T-helper 22 cell (primary cell): Measurements from ENCODE around the gene TRIM28.
"Not testable (repeated sequence)": the region's sequence is repeated elsewhere in the genome, so short reads cannot be mapped to it uniquely, and the experiment has no call there.

Source experiments
- DNase-seq: peaks from one replicate; pipeline ENCODE4 v3.0.0-alpha.2; 2020; ENCODE audit warnings: low read depth

The TRIM28 gene

DNA sequence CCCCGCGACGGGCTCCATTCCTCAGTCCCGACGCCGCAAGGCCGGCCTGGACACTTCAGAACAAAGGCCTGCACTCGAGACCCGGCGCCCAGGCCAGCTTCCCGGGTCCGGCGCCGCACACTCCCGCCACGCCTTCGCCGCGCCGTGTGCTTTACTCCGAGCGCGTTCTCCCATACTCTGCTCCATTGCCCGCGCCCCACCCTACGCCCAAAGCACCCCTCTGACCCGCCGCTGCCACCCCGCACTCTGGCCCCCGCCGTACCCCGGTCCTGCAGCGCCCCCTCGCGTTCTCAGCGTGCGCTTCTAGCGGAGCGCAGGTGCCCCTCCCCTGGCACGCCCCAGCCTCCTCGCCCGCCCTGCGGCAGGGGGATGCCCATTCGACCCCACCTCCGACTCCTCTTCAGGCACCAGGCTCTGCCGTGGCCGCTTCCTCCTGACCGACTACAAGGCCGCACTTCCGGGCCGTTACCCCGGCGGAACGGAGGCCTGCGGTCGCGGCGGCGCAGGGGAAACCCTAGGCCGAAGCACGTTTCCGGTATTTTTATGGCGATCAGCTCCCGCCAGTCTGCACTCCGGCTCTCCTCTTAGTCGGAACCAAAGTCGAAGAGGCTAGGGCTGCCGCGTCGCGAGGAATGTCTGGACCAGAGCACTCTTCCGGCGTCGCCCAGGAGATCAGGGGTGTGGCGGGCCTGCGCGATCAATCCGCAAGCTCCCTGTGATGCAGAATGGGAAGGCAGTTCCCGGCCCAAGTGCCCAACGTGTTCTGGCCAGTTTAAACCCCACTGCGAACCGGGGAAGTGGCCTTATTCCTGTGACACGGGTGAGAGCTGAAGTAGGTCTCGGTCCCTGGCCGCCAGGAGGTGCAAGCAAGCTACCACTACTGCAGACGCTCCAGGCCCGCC lies 24.3 kb upstream of the TRIM28 start, which contains the start of gene ZBTB45:
TSS of gene ZBTB45 (minus strand) at position 456 of the 902 bp plus-strand sequence. CDS start 2,137 bp downstream, outside the sequence.
- DNase-seq: peak; percentile 76

DNA sequence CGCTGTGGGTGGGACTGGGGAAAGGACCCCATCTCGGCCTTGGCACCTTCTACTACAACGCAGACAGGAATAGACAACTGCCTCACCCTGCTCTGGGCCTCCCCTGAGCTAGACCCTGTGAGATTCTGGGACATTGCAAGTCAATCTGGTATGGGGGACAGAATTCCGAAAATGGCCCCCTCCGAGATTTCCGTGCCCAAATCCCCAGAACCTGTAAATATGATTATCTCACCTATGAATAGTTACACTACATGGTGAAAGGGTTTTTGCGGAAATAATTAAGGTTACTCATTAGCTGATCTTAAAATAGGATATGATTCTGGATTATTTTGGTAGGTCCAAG lies 23.6 kb upstream of the TRIM28 start:
- DNase-seq: no peak

DNA sequence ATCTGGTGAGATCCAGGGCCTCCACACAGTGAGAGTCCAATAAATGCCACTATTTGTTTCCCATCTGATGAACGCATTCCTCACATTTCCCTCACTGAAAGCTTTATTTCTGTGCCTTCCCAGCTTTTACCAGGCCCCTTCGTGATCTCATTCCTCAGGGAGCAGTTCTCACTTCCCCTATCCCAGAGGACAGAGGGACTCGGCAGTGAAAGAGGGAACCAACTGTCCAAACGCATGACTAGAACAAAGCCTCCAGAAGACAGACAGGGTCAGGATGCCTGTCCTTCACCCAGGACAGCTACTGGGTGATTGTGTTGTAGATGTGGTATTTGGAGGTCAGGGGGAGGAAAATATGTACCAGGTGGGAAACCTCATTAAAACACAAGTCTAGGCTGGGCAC lies 22.2 kb upstream of the TRIM28 start:
- DNase-seq: no peak

DNA sequence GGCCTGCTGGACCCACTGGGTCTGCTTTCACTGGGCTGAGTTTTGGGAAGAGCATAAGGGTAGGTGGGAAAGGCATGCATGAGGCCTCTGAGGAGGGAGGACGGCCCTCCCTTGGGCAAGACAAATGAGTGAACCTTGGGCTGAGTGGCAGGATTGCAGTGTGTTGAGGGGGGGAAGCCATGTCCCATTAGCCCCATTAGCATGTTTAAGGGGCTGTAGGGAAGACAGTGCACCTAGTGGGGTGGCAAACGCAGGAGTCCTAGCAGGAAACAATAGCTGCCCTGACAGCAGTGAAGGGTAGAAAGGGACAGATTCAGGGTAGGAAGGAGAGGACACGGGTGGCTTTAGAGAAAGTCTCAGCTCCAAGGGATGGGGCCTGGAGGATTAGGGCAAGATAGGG lies 21.2 kb upstream of the TRIM28 start:
- DNase-seq: no peak

DNA sequence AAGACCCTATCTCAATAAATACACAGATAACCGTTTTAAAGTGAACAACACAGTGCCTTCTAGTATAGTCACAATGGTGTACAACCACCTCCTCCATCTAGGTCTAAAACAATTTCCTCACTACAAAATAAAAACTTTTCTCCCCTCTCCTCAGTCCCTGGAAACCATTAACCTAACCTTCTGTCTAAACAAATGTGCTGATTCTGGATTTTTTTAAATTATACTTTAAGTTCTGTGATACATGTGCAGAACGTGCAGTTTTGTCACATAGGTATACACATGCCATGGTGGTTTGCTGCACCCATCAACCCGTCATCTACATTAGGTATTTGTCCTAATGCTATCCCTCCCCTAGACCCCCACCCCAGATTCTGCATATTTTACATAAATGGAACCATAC lies 14.5 kb upstream of the TRIM28 start:
- no peak for DNase-seq

DNA sequence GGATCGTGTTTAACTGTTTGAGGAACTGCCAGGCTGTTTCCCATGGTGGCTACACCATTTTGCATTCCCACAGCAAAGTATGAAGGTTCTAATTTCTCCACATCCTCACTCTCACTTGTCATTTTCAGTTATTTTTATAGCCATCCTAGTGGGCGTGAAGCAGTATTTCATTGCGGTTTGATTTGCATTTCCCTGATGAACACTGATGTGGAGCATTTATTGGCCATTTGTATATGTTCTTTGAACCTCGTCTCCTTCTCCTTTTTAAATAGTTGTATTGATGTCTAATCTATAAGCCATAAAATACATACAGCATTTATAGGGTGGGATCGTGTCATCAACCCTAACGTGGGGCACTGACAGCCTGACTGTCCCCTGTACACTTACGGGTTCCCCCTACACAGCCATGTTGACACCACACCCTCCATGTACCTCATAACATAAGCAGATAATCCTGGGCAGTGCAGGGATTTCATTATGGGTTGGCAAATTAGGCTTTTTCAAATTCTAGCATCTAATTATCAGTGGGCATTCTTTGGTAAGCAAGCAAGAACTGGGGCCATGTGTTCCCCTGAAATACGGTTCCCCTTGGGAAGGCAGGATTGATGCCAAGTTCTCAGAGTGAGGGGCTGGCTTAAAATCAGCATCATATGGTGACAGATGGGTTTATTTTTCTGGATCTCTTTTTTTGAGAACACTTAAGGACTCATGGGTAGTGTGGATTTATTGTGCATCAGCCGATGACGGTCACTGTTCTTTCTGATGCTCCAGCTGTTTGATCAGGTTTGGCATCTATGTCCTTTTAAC lies 12.6 kb upstream of the TRIM28 start:
- DNase-seq: no peak

DNA sequence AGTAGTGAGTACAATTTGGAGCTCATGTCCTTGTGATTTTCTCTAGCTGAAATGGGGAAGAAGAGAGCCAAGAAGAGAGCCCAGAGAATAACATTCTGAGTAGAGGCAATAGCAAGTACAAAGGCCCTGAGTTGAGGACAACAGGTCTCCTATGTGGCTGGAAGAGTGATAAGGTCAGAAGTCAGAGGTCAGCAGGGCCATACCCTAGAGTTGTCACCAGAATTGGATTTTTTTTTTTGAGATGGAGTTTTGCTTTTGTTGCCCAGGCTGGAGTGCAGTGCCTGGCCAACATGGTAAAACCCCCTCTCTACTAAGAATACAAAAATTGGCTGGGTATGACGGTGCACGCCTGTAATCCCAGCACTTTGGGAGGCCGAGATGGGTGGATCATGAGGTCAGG lies 8.0 kb upstream of the TRIM28 start:
- no peak for DNase-seq

DNA sequence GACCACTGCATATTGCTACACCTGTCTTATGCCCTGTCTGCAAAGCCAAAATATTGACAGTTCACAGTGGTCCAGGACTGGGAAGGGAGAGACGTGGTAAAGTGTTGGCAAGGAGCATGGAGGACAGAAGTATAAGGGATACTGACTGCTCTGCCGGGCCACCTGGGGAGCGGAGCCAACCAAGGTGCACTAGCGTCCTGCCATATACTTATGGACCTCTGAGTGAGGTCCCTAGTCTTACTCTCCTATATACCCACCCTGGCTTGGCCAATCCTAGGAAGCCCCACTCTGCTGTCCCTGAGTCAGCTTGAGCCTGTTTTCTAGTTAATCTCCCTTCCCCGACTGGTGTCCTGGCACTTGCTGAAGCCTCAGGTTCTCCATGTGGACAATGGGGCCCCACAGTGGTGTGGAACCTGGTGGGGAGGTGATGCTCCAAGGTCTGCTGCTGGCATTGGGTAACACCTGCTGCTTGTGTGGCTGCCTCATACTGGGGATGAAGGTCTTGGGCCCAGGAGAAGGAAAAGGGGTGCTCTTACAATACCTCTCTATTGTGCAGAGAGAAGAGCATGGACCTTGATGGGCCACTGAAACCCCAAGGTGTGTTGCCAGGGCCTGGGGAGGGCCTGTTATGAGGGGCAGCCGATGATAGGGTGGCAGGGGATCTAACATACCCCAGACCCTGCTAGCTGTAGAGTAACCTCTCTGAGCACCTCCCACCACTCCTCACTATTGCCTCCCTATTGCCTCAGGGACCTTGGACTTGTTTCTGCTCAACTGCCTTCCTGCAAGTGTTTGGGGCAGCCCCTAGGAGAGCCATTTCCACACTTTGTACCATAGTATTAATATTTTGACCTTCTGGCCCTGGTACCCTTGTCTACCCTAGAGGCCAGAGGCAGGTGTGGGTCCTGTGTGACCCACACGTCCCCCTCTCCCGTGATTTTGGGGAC lies 6.7 kb upstream of the TRIM28 start:
- no peak for DNase-seq

DNA sequence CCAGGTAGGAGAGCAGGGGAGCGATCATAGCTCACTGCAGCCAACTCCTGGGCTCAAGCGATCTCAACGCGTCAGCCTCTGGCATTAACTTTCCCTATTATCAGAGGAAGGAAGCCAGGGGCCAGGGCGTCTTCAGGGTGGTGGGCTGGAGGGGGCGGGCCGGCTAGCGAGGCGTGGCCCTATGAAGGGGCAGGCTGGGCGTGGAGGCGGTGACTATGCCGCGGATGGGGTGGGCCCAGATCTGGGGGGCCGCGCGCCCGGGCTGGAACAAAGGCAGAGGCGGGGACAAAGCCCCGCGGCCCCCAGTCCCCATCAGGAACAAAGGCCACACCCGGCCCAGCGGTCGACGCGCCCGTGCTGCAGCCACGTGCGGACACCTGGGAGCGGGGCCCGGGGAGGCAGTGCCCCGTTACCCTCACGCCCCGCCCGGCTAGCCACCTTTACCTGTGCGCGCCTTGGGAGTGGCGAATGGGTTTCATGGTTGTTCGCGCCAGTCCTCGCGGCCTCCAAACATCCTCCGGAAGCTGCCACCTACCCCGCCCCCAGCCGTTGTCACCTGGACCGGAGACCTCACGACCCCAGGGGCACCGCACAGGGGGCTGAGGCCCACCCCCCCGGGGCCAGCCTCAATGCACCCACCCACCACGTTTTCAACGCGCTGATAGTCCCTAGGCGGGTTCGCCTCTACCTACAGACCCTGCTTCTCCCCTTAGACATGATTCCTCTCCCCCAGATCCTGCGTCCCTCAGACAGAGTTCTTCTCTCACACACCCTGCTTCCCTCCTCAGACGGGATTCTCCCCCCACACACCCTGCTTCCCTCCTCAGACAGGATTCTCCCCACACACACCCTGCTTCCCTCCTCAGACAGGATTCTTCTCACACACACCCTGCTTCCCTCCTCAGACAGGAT lies 5.4 kb upstream of the TRIM28 start:
- no peak for DNase-seq

DNA sequence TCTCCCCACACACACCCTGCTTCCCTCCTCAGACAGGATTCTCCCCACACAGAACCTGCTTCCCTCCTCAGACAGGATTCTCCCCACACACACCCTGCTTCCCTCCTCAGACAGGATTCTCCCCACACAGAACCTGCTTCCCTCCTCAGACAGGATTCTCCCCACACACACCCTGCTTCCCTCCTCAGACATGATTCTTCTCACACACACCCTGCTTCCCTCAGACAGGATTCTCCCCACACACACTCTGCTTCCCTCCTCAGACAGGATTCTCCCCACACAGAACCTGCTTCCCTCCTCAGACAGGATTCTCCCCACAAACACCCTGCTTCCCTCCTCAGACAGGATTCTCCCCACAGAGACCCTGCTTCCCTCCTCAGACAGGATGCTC lies 4.7 kb upstream of the TRIM28 start:
- not testable (repeated sequence) for DNase-seq

DNA sequence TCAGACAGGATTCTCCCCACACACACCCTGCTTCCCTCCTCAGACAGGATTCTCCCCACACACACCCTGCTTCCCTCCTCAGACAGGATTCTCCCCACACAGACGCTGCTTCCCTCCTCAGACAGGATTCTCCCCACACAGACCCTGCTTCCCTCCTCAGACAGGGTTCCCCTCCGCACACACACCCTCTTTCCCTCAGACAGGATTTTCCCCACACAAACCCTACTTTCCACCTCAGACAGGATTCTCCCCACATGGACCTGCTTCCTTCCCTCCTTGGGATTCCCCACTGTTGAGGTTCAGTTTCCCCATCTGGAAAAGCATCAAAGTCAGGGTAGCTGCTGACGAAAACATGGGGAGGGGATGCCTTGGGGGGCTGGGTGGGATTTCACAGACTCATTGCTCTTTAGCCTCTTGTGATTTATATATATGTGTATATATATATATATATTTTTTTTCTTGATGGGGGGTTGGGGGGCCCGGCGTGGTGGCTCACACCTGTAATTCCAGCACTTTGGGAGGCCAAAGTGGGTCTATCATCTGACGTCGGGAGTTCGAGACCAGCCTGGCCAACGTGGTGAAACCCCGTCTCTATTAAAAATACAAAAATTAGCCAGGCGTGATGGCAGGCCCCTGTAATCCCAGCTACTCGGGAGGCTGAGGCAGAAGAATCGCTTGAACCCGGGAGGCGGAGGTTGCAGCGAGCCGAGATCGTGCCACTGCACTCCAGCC lies 1.1 kb upstream of the TRIM28 start:
- DNase-seq: not testable (repeated sequence)

DNA sequence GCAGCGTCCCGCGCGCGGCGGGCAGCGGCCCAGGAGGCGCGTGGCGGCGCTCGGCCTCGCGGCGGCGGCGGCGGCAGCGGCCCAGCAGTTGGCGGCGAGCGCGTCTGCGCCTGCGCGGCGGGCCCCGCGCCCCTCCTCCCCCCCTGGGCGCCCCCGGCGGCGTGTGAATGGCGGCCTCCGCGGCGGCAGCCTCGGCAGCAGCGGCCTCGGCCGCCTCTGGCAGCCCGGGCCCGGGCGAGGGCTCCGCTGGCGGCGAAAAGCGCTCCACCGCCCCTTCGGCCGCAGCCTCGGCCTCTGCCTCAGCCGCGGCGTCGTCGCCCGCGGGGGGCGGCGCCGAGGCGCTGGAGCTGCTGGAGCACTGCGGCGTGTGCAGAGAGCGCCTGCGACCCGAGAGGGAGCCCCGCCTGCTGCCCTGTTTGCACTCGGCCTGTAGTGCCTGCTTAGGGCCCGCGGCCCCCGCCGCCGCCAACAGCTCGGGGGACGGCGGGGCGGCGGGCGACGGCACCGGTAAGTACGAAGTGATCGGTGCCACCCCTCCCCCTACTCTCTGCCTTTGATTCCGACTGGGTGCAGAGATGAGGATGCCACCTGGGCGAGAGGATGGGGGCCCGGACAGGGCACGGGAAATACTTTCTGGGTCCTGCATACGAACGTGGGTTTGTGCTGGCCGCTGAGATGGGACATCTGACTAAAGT lies 874 bp downstream of the TRIM28 start:
- peak; percentile 62 for DNase-seq

DNA sequence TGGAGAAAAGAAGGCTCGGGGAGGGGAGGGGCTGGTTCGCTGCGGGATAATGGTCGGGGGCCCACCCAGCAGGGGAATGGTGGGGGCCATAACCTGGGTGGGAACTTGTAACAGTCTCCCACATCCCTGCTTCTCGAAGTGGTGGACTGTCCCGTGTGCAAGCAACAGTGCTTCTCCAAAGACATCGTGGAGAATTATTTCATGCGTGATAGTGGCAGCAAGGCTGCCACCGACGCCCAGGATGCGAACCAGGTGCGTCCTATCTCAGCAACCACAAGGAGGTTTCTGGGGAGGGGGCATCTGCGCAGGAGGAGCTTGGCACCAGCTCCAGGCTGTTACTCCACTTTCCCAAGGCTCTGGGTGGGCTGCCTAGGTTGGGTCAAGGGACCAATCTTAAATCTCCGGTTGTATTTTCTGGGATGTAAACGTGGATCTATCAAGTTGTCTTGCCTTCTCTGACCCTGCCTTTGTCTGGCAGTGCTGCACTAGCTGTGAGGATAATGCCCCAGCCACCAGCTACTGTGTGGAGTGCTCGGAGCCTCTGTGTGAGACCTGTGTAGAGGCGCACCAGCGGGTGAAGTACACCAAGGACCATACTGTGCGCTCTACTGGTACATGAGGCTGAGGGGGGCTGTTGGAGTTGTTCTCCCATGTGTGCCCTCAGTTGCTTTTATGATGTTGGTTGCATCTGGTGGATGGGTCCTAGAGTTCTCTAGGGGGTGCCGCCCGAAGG lies 1.6 kb downstream of the TRIM28 start:
- DNase-seq: no peak

DNA sequence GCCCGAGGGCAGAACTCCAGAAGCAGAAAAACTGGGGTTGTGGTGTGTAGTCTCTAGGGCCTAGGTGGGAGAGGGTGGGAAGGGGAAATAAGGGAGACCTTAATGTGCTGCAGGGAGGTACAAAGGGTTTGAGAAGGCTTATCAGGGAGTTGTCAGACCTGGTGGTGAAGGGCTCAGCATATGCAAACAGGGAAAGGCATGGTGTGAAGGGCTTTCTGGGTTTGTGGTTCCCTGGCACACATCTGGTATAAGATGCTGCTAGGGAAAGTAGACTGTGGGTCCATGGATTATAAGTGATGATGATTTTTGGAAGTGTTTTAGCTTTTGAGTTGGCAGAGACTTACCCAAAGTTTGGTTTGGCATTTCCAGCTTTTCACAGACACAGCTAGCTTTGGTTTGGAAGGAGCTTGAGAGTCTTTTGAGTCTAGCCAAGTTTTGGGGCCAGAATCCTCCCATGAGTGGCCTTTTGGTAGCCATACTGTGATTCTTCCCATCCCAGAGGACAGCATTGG lies 2.2 kb downstream of the TRIM28 start:
- DNase-seq: no peak

DNA sequence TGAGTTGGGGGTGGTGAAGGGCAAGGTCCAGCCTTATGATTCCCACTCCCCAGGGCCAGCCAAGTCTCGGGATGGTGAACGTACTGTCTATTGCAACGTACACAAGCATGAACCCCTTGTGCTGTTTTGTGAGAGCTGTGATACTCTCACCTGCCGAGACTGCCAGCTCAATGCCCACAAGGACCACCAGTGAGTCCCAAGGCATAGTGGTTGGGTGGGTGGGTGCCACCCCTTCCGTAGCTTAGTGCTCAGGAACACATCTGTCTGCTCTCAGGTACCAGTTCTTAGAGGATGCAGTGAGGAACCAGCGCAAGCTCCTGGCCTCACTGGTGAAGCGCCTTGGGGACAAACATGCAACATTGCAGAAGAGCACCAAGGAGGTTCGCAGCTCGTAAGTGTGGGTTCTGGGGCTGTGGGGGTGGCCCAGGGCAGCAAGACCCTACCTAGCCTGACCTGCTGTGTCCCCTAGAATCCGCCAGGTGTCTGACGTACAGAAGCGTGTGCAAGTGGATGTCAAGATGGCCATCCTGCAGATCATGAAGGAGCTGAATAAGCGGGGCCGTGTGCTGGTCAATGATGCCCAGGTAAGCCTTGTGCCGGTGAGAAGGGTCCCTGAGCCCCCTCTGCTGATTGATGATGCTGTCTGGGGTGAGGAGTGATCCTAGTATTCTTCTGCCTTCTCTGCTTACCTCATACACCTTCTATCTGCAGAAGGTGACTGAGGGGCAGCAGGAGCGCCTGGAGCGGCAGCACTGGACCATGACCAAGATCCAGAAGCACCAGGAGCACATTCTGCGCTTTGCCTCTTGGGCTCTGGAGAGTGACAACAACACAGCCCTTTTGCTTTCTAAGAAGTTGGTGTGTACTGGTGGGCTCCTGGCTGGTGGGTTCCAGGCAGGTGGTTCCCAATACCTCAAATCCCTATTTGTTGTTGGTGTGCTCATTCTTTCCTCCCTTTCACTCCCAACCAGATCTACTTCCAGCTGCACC lies 3.8 kb downstream of the TRIM28 start:
- no peak for DNase-seq

DNA sequence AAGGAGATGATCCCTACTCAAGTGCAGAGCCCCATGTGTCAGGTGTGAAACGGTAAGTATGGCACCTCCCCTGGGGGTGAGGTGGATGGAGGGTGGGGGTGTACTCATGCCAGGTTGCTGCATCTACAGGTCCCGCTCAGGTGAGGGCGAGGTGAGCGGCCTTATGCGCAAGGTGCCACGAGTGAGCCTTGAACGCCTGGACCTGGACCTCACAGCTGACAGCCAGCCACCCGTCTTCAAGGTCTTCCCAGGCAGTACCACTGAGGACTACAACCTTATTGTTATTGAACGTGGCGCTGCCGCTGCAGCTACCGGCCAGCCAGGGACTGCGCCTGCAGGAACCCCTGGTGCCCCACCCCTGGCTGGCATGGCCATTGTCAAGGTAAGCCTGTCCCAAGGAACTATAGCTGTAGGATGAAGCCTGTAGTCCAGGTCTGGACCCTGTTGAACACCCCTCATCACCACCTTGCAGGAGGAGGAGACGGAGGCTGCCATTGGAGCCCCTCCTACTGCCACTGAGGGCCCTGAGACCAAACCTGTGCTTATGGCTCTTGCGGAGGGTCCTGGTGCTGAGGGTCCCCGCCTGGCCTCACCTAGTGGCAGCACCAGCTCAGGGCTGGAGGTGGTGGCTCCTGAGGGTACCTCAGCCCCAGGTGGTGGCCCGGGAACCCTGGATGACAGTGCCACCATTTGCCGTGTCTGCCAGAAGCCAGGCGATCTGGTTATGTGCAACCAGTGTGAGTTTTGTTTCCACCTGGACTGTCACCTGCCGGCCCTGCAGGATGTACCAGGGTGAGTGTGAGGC lies 5.2 kb downstream of the TRIM28 start:
- DNase-seq: no peak
